Endothelial cell of umbilical vein (primary cell): Measurements from ENCODE around the gene VSIG1. TPM values are rescaled to one million over a fixed set of nuclear protein-coding genes. Genes with fewer than 3 reads are reported as not detected.

ENCODE experiments used
- BruUV-seq: library from RNA; stranded (reverse); fragments of 400-500 nt; replicated peaks from 2 replicates; lab custom pipeline; 2021; lab: Mats Ljungman, UMichigan
- CTCF ChIA-PET: fragments of 300-600, 350-600 bp; sonication (Branson Sonifier 250); formaldehyde crosslinking; loops from one replicate; lab custom pipeline; 2021; ENCODE audit warnings: antibody characterized with exemption, inconsistent platforms; lab: Charles Lee
- POLR2A ChIA-PET: fragments of 300-600, 350-600 bp; sonication (Branson Sonifier 250); formaldehyde crosslinking; loops from one replicate; lab custom pipeline; 2021; ENCODE audit warnings: antibody characterized with exemption, inconsistent platforms; lab: Charles Lee
- DNase-seq: peaks from one replicate; pipeline ENCODE4 v3.0.0-alpha.2; 2011; ENCODE audit warnings: low read depth, low spot score
- FAIRE-seq: peaks from 2 replicates; lab custom pipeline; 2011; peaks lifted over from hg19 to GRCh38; lab: Jason Lieb, UNC
- H2AFZ ChIP-seq: 2 replicates; pipeline ENCODE4 v1.6.0; 2012; ENCODE audit warnings: low read depth, low read length, control low read depth, inconsistent platforms
- H3K27ac ChIP-seq: 2 replicates; pipeline ENCODE4 v1.5.1; 2011; ENCODE audit warnings: low read depth, mild to moderate bottlenecking, control low read depth, low read length, moderate library complexity; ENCODE audit not compliant: insufficient read depth
- H3K27me3 ChIP-seq, 2 experiments: 2 replicates each; pipeline versions ENCODE4 v1.6.0 to v1.6.1; 2011; ENCODE audit warnings: low read length in 2 of 2, mixed read lengths in 1 of 2; ENCODE audit not compliant: control insufficient read depth in 2 of 2, insufficient read depth in 2 of 2
- H3K36me3 ChIP-seq, 2 experiments: 2 replicates in 1 of 2; 3 replicates in 1 of 2; pipeline ENCODE4 v1.5.1; 2011; ENCODE audit warnings: low read length in 2 of 2, mild to moderate bottlenecking in 1 of 2, moderate library complexity in 1 of 2; ENCODE audit not compliant: control insufficient read depth in 2 of 2, insufficient read depth in 2 of 2; ENCODE audit errors: extremely low read depth in 1 of 2
- H3K4me1 ChIP-seq: 3 replicates; pipeline ENCODE4 v1.5.1; 2011; ENCODE audit warnings: mild to moderate bottlenecking, low read length; ENCODE audit not compliant: control insufficient read depth, insufficient read depth; ENCODE audit errors: extremely low read depth
- H3K4me2 ChIP-seq: 2 replicates; pipeline ENCODE4 v1.6.1; 2011; ENCODE audit warnings: low read length, control low read depth, mixed read lengths; ENCODE audit not compliant: insufficient read depth
- H3K4me3 ChIP-seq, 3 experiments: fragments of 200-600 bp in 1 of 3; sonication (generic), shearing (Covaris generic) in 1 of 3; replicated peaks in 1 of 3; 2 replicates each; pipeline ENCODE4 v1.5.1; 2011 to 2016; ENCODE audit warnings: control low read depth in 3 of 3, low read length in 3 of 3, mild to moderate bottlenecking in 2 of 3, inconsistent platforms in 1 of 3, low read depth in 1 of 3, moderate library complexity in 1 of 3; ENCODE audit not compliant: insufficient read depth in 1 of 3
- H3K79me2 ChIP-seq: 2 replicates; pipeline ENCODE4 v1.6.0; 2012; ENCODE audit warnings: low read length, inconsistent platforms; ENCODE audit not compliant: control insufficient read depth, insufficient read depth
- H3K9ac ChIP-seq: replicated peaks from 2 replicates; pipeline ENCODE3; 2011; ENCODE audit warnings: low read length, control low read depth; ENCODE audit not compliant: insufficient read depth; ENCODE audit errors: extremely low read depth
- H3K9me1 ChIP-seq: replicated peaks from 3 replicates; pipeline ENCODE4 v1.6.0; 2011; ENCODE audit warnings: mild to moderate bottlenecking, low read length; ENCODE audit not compliant: control insufficient read depth, insufficient read depth; ENCODE audit errors: extremely low read depth
- H3K9me3 ChIP-seq: replicated peaks from 2 replicates; pipeline ENCODE4 v1.5.1; 2012; ENCODE audit warnings: low read length, inconsistent platforms; ENCODE audit not compliant: control insufficient read depth, insufficient read depth
- H4K20me1 ChIP-seq: replicated peaks from 2 replicates; pipeline ENCODE3; 2011; ENCODE audit warnings: mild to moderate bottlenecking, low read length; ENCODE audit not compliant: control insufficient read depth, insufficient read depth; ENCODE audit errors: extremely low read depth
- CTCF ChIP-seq, 2 donors: IDR thresholded peaks; 1 replicate in 1 of 2; 2 replicates in 1 of 2; pipeline ENCODE4 v1.5.1; 2011; ENCODE audit warnings: low read length in 2 of 2, mild to moderate bottlenecking in 2 of 2, moderate library complexity in 2 of 2, control low read depth in 1 of 2, inconsistent platforms in 1 of 2, low read depth in 1 of 2; ENCODE audit not compliant: insufficient read depth in 1 of 2; ENCODE audit errors: extremely low read depth in 1 of 2
- EZH2 ChIP-seq: IDR thresholded peaks from 2 replicates; pipeline ENCODE4 v1.6.1; 2012; ENCODE audit warnings: borderline replicate concordance, low read depth, mild to moderate bottlenecking, moderate library complexity, low read length, inconsistent platforms; ENCODE audit not compliant: severe bottlenecking
- FOS ChIP-seq: IDR thresholded peaks from 2 replicates; pipeline ENCODE4 v1.6.1; 2011; ENCODE audit warnings: mild to moderate bottlenecking, low read length, moderate library complexity, borderline replicate concordance; ENCODE audit not compliant: insufficient read depth
- GATA2 ChIP-seq: IDR thresholded peaks from 2 replicates; pipeline ENCODE4 v1.7.0; 2011; ENCODE audit warnings: low read depth, mild to moderate bottlenecking, moderate library complexity, mixed read lengths, low read length; ENCODE audit not compliant: insufficient read length, insufficient read depth
- JUN ChIP-seq: IDR thresholded peaks from 2 replicates; pipeline ENCODE4 v1.6.1; 2011; ENCODE audit warnings: borderline replicate concordance, low read depth; ENCODE audit not compliant: insufficient read length, insufficient read depth
- MAX ChIP-seq: IDR thresholded peaks from 2 replicates; pipeline ENCODE4 v1.6.1; 2011; ENCODE audit not compliant: insufficient read depth, insufficient read length
- MYC ChIP-seq: IDR thresholded peaks from one replicate; pipeline ENCODE4 v1.6.1; 2011; ENCODE audit warnings: mild to moderate bottlenecking, low read depth, low read length
- POLR2A ChIP-seq: IDR thresholded peaks from 2 replicates; pipeline ENCODE4 v1.6.1; 2012; ENCODE audit warnings: low read depth, mild to moderate bottlenecking, control low read depth, low read length
- POLR2AphosphoS5 ChIP-seq: IDR thresholded peaks from 2 replicates; pipeline ENCODE4 v1.6.1; 2012; ENCODE audit warnings: low read depth, mild to moderate bottlenecking, control low read depth, low read length, moderate library complexity; ENCODE audit not compliant: insufficient read depth
- dilution Hi-C: fragments of 300-500 bp; cut with MboI; formaldehyde crosslinking; loops from one replicate; pipeline ENCODE4 v1.15.0; 2019; ENCODE audit warnings: low sequenced_read_pairs; ENCODE audit not compliant: extremely low pct_ligation_motif_present
- intact Hi-C: fragments of 100-400 bp; cut with micrococcal nuclease; formaldehyde crosslinking; loops from one replicate; pipeline ENCODE4 v1.10.0; 2022
- polyA plus RNA-seq, 4 experiments: library from polyadenylated mRNA; depleted of rRNA in 3 of 4; stranded (reverse) in 3 of 4; unstranded in 1 of 4; fragments of >200 nt; gene quantifications; 2 replicates each; pipeline versions ENCODE4 v1.2.1 to v1.2.3, GENCODE V29; 2011 to 2012; ENCODE audit warnings: missing spikeins in 1 of 4
- total RNA-seq: library from RNA; stranded (reverse); gene quantifications from 2 replicates; pipeline ENCODE4 v1.2.3, GENCODE V29; 2021

Gene VSIG1
- total and polyA plus RNA-seq, 2 donors (not counting 3 experiments of a cell fraction or from before 2014, with no cell fraction given), result 1.5 to 2.1 TPM

DNA sequence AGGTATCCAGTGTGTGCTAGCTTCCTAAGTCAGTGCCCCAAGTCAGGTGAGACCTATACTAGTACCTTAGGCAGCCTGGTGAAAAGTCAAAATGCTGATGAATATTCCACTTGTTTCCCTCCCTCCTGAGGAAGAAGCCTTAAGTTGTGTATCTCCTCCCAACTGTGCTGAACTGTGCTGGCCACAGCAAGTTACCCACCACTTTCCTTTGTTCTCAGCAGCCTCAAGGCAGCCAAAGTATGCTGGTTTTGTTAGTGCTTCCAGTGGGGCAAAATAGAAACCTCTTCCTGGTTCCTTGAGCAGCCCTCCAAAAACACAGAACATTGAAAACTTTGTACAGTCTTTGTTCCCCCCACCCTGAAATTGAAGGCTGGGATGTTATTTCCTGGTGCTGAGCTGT lies 60.6 kb downstream of the VSIG1 start:
- CTCF ChIA-PET, result interaction anchor here (1.5 kb wide), 1 partner anchor 34 kb away, joined by 3 read pairs; no protein-coding TSS in a partner anchor
- H3K4me1 ChIP-seq, result peaks cover 5% of the 10 kb centered on the region

More for the DNA sequence above, 60.6 kb downstream of the VSIG1 start:
- Histone ChIP-seq H3K9me3 (no peaks in the 10 kb centered on the region), H3K4me2 (no peak overlapping the region), H3K36me3 (no peaks in the 10 kb centered on the region), H3K27me3 (no peaks in the 10 kb centered on the region), H3K79me2 (peaks cover 56% of the 10 kb centered on the region), H3K4me3 (no peak overlapping the region), H3K9me1 (no peaks in the 10 kb centered on the region), H2AFZ (no peak overlapping the region), H4K20me1 (no peaks in the 10 kb centered on the region), H3K9ac (no peak overlapping the region), H3K27ac (no peak overlapping the region)
- FAIRE-seq, result no peak
- TF ChIP-seq CTCF (IDR thresholded peaks at IDR 0.05; ENCODE audit: extremely low read depth in 1 of 2, insufficient read depth in 1 of 2, low read depth in 1 of 2, low read length in 2 of 2), result no peak
- no peak for TF ChIP-seq GATA2
- no peak for TF ChIP-seq MAX
- no peak for TF ChIP-seq POLR2A
- TF ChIP-seq POLR2AphosphoS5, result no peak
- TF ChIP-seq MYC, result no peak
- no peak for TF ChIP-seq JUN
- no peak for TF ChIP-seq FOS
- no peak for TF ChIP-seq EZH2
- intact Hi-C loops (no loop called here), dilution Hi-C loops (no loop called here)
- POLR2A ChIA-PET, result no interaction called here
- BruUV-seq, result no TSS peak
- no peak for DNase-seq
